ENCODE measurements around the gene RHOG. TPM values are rescaled to one million over a fixed set of nuclear protein-coding genes. Genes with fewer than 3 reads are reported as not detected.
A peak's percentile ranks its signal among the peaks of the same experiment; 100 is the strongest.

RHOG gene
- total RNA-seq, 1 experiment from 2014 or later: 31.2 TPM

GRCh38 chr11:3849297-3849874 lies 8.6 kb upstream of the RHOG start:
- CTCF ChIA-PET: interaction anchor here (0.6 to 3.3 kb wide), 12 partner anchors 8 to 224 kb away, joined by 3 to 50 read pairs (median 4); partner anchors contain the start of gene RHOG
- peak; percentile 63 for DNase-seq
- no TSS peak for BruUV-seq (replicated peaks)
- no peak overlapping the region for H3K4me3 Mint-ChIP-seq (ENCODE audit: low read depth, unreplicated experiment)
- H3K9me3 Mint-ChIP-seq (ENCODE audit: low read depth, unreplicated experiment): no peaks in the 10 kb centered on the region
- H3K27ac Mint-ChIP-seq (ENCODE audit: unreplicated experiment): no peak overlapping the region
- peaks cover 9% of the 10 kb centered on the region for H3K4me1 Mint-ChIP-seq (ENCODE audit: low read depth, unreplicated experiment)
- no peak for TF ChIP-seq CTCF (IDR thresholded peaks at IDR 0.05; ENCODE audit: unreplicated experiment)
- H3K27me3 Mint-ChIP-seq (ENCODE audit: unreplicated experiment): no peaks in the 10 kb centered on the region
- H3K36me3 Mint-ChIP-seq (ENCODE audit: insufficient read depth, unreplicated experiment): peaks cover 2% of the 10 kb centered on the region
- intact Hi-C loops (cut with micrococcal nuclease; ENCODE audit: unreplicated experiment): loop anchor here (1.0 kb wide), 1 partner anchor 223 kb away; no protein-coding TSS in a partner anchor

GRCh38 chr11:3845670-3846069 lies 4.9 kb upstream of the RHOG start:
- Mint-ChIP-seq H3K4me3 (ENCODE audit: low read depth, unreplicated experiment) (no peak overlapping the region), H3K27ac (ENCODE audit: unreplicated experiment) (no peak overlapping the region)

GRCh38 chr11:3845246-3845645 lies 4.5 kb upstream of the RHOG start:
- no peak overlapping the region for H3K4me3 Mint-ChIP-seq (ENCODE audit: low read depth, unreplicated experiment)
- no peaks in the 10 kb centered on the region for H3K9me3 Mint-ChIP-seq (ENCODE audit: low read depth, unreplicated experiment)
- H3K27me3 Mint-ChIP-seq (ENCODE audit: unreplicated experiment): no peaks in the 10 kb centered on the region
- H3K4me1 Mint-ChIP-seq (ENCODE audit: low read depth, unreplicated experiment): peaks cover 8% of the 10 kb centered on the region
- TF ChIP-seq CTCF (IDR thresholded peaks at IDR 0.05; ENCODE audit: unreplicated experiment): no peak
- H3K36me3 Mint-ChIP-seq (ENCODE audit: insufficient read depth, unreplicated experiment): peaks cover 16% of the 10 kb centered on the region
- CTCF ChIA-PET: no interaction called here
- intact Hi-C loops (cut with micrococcal nuclease; ENCODE audit: unreplicated experiment): no loop called here
- DNase-seq: no peak
- no peak overlapping the region for H3K27ac Mint-ChIP-seq (ENCODE audit: unreplicated experiment)
- no TSS peak for BruUV-seq (replicated peaks)

More at GRCh38 chr11:3845670-3846069, 4.9 kb upstream of the RHOG start:
- Mint-ChIP-seq H3K27me3 (ENCODE audit: unreplicated experiment) (no peaks in the 10 kb centered on the region), H3K9me3 (ENCODE audit: low read depth, unreplicated experiment) (no peaks in the 10 kb centered on the region), H3K36me3 (ENCODE audit: insufficient read depth, unreplicated experiment) (peaks cover 12% of the 10 kb centered on the region), H3K4me1 (ENCODE audit: low read depth, unreplicated experiment) (peaks cover 8% of the 10 kb centered on the region)
- no peak for DNase-seq
- TF ChIP-seq CTCF (IDR thresholded peaks at IDR 0.05; ENCODE audit: unreplicated experiment): no peak
- intact Hi-C loops (cut with micrococcal nuclease; ENCODE audit: unreplicated experiment): no loop called here
- no TSS peak for BruUV-seq (replicated peaks)
- CTCF ChIA-PET: no interaction called here

GRCh38 chr11:3843326-3843725 lies 2.6 kb upstream of the RHOG start:
- Mint-ChIP-seq H3K27me3 (ENCODE audit: unreplicated experiment) (no peaks in the 10 kb centered on the region), H3K9me3 (ENCODE audit: low read depth, unreplicated experiment) (no peaks in the 10 kb centered on the region), H3K27ac (ENCODE audit: unreplicated experiment) (no peak overlapping the region), H3K36me3 (ENCODE audit: insufficient read depth, unreplicated experiment) (peaks cover 30% of the 10 kb centered on the region), H3K4me3 (ENCODE audit: low read depth, unreplicated experiment) (no peak overlapping the region), H3K4me1 (ENCODE audit: low read depth, unreplicated experiment) (peaks cover 27% of the 10 kb centered on the region)
- DNase-seq: no peak
- BruUV-seq (replicated peaks): no TSS peak
- CTCF ChIA-PET: interaction anchor here (0.8 kb wide), 1 partner anchor 12 kb away, joined by 3 read pairs; the partner anchor contains the start of gene STIM1
- intact Hi-C loops (cut with micrococcal nuclease; ENCODE audit: unreplicated experiment): no loop called here
- TF ChIP-seq CTCF (IDR thresholded peaks at IDR 0.05; ENCODE audit: unreplicated experiment): no peak
